Activated CD4-positive, alpha-beta T cell treated with anti-CD3 and anti-CD28 coated beads for 24 hours (primary cell): ENCODE measurements around the gene RAI1.

ENCODE experiments used
- DNase-seq, 2 donors: peaks; one replicate each; pipeline ENCODE4 v3.0.0-alpha.2; 2020; ENCODE audit warnings: low read depth in 2 of 2

The RAI1 gene

DNA sequence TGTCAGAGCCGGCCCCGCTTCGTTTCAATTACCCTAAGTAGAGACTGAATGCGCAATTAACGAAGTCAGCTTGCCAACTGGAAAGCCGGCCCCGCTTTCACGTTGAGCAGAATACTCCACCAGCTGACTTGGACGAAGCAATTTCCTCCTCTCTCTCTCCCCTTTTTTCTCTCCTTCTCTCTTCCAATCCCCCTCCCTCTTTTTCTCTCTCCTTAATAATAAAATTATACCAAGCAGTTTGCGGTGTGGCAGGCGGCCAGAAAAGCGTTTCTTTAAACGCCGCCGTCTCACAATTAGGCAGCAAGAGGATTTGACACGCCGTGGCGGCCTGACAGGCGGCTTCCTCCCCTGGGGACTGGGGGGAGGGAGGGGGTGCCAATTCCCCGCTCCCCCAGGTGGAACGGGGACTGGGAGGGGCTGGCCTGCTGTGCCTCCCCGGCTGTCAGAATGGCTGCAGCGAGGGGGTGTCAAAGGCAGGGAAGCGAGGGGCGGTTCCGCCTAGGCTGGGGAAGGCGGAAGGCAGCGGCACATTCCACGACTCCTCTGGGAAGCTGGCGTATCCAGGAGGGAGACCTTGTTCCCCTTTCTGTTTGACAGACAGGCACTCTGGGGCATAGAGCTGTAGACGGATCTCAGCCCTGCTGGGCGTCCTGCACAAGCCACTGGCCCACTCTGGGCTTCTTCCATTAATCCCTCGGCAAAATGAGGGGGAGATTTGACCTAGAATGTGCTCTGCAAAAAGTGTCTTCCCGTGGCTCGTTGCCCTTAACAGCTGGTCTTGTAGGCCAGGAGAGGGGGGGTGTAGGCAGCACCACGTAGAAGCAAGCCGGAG is 102.8 kb downstream of the RAI1 start:
- no peak for DNase-seq

DNA sequence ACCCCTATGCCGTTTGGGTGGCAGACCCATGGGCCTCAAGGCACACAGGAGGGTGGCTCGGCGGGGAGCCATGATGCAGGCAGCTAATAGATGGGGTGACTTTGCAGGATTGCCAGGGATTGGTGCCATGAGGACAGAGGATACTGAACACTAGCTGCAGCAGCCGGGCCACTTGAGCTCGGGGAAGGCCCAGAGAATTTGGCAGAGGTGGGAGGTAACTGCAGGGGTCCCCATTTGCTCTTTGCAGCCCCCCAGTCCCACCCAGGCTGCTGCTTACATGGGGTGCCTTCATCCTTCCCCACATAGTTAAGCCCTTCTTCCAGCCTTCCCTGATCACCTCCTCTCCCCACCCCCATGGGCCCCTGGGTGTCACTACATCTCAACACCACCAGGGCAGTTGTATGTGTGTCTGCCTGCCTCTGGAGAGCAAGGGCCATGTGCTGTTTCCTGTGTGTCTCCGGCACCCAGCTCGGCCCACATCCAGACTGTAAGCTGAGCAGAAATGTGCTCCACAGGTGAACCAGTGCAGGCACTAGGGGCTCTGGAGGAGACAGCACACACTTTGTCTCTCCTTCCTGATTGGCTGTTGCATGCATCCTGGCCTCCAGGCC is 103.5 kb downstream of the RAI1 start:
- DNase-seq = no peak

DNA sequence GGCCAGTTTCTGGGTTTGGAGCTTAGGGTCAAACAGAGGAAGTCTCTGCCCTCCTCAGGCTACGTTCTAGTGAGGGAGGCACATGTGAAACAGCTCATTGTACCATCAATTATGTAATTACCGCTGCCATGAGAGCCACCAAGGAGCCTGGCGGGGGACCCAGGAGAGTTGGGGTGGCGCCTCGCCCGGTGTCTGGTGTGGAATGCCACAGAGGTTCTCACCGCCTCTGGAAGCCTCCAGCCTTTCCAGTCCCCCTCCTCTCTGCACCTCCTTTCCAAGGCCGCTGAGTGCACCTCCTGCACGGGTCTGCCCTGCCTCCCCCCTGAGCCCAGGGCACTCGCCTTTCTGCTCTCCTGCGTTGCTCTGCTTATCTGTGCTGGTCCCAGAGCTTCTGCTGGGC is 104.1 kb downstream of the RAI1 start:
- DNase-seq = no peak

DNA sequence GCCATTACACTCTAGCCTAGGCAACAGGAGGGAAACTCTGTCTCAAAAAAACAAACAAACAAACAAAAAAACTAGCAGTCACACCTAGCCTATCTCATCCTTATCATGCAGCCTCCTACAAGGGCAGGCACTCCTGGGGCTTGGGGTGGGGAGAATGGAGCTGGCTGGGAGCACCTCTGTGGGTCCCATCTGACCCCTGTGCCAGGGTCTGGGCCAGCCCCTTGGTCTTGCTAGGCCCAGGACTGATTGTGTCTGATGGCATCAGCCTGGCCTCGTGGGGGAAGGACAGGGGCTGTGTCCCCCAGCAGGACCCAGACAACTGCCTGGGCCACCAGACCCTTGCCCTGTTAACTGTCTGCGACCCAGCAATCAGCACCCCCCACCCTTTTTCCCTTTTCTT is 105.7 kb downstream of the RAI1 start:
- no peak for DNase-seq

DNA sequence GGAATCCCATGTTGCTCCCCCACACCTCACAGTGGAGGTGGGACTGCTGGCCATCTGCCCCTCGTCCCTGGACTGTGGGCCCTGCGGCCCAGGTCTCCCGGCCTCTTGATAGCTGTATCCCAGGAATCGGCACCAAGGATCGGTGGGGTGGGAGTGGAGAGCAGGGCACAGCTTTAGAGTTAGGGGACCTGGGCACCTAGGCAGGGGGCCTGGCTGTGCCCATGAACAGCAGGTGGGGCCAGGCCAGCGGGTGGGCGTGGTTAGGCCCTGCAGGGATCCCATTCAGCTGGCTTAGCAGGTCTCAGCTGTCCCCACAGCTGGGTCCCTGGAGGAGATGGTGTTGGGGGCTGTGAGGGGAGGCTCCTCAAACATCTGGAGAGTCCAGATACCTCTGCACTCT is 106.3 kb downstream of the RAI1 start:
- no peak for DNase-seq

DNA sequence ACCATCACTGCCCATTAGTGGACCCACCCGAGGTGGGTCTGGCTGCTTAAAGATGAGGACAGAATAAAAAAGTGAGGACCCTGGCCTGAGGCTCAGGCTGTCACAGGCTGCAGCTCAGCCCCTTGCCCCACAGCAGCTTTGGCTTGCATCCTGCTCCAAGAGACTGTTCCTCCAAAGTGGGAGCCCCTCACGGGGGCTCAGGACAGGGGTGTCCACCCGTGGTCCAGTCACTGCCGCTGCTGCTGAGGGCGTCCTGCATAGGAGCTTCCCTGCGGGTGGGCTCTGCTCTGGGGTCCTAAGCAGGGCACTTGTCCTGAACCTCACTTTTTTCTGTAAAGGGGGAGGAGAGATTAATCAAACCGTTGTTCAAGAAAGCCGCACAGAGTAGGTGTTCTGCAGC is 107.7 kb downstream of the RAI1 start:
- DNase-seq = no peak

DNA sequence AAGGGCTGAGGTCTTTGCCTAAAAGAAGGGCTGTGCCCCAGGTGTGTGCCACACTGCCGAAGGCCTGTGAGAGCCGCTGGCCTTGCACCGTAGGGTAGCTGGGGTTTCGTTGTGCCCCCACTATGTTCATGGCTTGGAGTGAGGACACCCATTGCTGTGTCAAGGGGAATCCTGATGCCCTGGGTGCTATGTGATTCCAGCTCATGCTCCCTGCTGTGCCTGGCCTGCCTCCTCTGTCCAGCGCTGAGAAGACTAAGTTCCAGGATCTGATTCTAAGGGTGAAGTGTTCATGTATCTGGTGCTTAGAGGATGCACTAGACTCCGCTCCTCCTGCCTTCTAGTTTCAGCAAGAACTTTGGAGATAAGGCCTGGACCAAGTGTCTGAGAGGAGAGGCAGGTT is 108.2 kb downstream of the RAI1 start:
- no peak for DNase-seq

DNA sequence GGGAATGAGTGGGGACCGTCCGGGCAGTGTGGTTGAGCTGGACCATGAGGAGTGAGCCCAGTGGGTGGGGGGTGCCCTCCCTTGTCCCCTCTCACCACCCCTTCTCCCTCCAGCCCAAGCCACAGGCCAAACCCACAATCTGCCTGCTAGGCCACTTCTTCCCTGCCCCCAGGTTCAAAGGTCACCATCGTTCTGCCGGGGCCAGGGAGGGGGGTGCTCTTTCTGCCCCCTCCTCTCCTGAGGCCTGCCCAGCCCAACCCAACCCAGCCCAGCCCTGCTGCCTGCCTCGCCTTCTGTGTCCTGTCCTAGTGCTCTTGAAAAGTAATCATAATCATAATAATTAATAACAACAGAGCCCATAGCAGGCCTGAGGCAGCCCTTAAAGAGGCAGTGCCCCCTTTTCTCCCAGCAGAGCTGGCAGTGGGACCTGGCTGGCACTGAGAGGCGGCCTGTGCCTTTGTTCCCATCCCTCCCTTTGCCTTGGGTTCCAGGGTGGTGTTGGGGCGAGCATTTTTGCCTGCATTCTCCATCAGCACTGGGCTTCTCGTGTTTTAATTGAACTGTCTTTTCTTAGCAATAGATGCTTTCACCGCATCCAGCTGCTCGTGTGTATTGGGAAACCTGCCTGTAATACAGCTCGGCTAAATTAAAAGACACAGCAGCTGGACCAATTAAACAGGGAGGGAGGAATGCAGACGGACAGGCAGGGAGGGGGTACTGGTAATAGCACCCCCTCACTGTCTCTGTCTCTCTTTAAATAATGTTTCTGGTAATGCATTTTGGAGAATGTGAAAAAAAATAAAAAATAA is 108.8 kb downstream of the RAI1 start:
- DNase-seq = no peak

DNA sequence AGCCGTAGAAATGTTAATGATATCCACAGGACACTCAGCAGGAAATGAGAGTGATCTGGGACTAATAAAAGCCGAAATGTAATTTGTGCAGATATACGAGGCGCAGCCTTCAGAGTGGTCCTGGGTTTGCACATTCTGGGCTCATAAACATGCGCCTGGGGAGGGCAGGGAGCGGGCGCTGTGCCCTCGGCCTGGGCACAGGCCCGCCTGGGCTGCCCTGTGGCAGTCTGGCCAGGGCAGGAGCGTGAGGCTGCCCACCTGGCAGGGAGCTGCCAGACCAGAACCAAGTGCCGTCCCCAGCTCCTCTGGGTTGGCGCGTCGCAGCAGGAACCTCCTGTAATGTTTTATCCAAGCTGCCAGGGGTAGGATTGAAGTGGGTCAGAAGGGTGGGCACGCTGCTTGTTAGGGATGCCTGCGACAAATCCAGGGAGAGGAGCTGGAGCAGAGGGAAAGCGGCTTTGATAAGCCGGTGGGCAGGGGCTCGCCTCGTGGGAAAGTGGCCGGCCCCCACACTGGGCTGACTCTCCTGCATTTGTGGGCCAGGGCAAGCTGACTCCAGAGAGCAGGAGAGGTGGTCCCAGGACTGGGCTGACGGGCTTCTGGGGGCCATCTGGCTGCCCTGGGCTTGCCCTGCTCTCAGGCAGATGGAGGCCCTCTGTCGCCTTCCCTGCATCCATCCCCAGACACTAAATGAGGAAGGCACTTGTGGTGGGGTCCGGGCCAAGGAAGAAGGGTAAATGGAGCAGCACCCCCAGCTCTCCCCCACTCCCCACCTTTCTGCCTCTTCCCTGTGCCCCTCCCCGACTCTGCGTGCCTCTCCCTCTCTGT is 109.6 kb downstream of the RAI1 start:
- no peak for DNase-seq

DNA sequence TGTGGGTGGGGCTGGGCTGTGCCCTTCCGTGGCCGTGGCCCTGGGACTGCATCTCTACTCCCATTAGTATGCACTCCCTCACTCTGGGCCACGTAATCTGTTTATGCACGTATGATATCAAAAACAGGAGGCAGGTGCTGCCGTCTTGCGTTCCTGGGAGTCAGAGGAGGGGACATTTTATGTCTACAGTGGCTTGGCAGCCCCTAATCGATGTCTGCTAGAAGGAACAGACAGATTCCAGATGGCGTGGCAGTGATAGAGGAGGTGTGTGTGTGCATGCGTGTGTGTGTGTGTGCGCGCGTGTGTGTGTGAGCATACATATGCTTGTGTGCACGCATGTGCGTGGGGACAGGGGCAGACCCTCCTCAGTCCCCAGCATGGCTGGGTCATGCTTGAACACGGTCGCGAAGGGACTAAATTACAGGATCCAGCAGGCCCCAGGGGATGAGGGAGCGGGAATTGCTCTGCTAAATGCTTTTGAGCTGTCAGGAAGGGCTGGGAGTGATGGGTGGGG is 110.8 kb downstream of the RAI1 start:
- no peak for DNase-seq

DNA sequence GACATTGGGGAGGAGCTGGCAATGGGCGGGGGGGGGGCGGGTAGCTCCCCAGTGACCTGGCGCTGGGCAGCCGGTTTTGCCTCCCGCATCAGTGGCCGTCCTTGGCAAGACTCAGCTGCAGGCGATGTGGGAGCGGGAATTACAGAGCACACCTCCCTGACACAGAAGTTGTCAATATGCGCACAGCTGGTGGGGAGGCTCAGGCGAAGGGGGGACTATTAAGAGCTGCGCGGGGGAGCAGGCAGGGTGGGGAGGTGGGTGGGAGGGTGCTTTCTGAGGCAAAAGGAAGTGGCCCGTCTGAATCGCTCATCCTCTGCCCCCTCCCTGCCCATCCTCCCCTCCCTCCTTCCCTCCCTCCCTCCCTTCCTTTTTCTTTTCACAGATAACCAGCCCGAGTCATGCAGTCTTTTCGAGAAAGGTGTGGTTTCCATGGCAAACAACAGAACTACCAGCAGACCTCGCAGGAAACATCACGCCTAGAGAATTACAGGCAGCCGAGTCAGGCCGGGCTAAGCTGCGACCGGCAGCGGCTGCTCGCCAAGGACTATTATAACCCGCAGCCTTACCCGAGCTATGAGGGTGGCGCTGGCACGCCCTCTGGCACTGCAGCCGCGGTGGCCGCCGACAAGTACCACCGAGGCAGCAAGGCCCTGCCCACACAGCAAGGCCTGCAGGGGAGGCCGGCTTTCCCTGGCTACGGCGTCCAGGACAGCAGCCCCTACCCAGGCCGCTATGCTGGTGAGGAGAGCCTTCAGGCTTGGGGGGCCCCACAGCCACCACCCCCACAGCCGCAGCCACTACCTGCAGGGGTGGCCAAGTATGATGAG is 111.5 kb downstream of the RAI1 start:
- DNase-seq = no peak

DNA sequence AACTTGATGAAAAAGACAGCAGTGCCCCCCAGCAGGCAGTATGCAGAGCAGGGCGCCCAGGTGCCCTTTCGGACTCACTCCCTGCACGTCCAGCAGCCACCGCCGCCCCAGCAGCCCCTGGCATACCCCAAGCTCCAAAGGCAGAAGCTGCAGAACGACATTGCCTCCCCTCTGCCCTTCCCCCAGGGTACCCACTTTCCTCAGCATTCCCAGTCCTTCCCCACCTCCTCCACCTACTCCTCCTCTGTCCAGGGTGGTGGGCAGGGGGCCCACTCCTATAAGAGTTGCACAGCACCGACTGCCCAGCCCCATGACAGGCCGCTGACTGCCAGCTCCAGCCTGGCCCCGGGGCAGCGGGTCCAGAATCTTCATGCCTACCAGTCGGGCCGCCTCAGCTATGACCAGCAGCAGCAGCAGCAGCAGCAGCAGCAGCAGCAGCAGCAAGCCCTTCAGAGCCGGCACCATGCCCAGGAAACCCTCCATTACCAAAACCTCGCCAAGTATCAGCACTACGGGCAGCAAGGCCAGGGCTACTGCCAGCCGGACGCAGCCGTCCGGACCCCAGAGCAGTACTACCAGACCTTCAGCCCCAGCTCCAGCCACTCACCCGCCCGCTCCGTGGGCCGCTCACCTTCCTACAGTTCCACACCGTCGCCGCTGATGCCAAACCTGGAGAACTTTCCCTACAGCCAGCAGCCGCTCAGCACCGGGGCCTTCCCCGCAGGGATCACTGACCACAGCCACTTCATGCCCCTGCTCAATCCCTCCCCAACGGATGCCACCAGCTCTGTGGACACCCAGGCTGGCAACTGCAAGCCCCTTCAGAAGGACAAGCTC is 112.3 kb downstream of the RAI1 start:
- DNase-seq = no peak

DNA sequence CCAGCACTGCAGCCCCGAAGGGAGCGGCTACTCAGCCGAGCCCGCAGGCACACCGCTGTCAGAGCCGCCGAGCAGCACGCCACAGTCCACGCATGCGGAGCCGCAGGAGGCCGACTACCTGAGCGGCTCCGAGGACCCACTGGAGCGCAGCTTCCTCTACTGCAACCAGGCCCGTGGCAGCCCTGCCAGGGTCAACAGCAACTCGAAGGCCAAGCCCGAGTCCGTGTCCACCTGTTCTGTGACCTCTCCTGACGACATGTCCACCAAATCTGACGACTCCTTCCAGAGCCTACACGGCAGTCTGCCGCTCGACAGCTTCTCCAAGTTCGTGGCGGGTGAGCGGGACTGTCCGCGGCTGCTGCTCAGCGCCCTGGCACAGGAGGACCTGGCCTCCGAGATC is 113.1 kb downstream of the RAI1 start:
- DNase-seq = no peak

DNA sequence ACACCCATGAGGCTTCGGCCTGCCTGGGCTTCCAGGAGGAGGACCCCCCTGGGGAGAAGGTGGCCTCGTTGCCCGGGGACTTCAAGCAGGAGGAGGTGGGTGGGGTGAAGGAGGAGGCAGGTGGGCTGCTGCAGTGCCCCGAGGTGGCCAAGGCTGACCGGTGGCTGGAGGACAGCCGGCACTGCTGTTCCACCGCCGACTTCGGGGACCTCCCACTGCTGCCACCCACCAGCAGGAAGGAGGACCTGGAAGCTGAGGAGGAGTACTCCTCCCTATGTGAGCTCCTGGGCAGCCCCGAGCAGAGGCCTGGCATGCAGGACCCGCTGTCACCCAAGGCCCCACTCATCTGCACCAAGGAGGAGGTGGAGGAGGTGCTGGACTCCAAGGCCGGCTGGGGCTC is 114.0 kb downstream of the RAI1 start:
- no peak for DNase-seq

DNA sequence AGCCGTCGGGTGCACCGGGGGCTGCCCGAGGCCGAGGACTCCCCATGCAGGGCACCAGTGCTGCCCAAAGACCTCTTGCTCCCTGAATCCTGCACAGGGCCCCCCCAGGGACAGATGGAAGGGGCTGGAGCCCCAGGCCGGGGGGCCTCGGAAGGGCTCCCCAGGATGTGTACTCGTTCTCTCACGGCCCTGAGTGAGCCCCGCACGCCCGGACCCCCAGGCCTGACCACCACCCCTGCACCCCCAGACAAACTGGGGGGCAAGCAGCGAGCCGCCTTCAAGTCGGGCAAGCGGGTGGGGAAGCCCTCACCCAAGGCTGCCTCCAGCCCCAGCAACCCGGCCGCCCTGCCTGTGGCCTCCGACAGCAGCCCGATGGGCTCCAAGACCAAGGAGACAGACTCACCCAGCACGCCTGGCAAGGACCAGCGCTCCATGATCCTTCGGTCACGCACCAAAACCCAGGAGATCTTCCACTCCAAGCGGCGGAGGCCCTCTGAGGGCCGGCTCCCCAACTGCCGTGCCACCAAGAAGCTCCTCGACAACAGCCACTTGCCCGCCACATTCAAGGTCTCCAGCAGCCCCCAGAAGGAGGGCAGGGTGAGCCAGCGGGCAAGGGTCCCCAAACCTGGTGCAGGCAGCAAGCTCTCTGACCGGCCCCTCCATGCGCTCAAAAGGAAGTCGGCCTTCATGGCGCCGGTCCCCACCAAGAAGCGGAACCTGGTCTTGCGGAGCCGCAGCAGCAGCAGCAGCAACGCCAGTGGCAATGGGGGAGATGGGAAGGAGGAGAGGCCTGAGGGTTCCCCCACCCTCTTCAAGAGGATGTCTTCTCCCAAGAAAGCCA is 114.9 kb downstream of the RAI1 start:
- DNase-seq = no peak

DNA sequence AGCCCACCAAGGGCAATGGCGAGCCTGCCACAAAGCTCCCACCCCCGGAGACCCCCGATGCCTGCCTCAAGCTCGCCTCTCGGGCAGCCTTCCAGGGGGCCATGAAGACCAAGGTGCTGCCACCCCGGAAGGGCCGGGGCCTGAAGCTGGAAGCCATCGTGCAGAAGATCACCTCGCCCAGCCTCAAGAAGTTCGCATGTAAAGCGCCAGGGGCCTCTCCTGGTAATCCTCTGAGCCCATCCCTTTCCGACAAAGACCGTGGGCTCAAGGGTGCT is 115.5 kb downstream of the RAI1 start:
- DNase-seq = no peak

DNA sequence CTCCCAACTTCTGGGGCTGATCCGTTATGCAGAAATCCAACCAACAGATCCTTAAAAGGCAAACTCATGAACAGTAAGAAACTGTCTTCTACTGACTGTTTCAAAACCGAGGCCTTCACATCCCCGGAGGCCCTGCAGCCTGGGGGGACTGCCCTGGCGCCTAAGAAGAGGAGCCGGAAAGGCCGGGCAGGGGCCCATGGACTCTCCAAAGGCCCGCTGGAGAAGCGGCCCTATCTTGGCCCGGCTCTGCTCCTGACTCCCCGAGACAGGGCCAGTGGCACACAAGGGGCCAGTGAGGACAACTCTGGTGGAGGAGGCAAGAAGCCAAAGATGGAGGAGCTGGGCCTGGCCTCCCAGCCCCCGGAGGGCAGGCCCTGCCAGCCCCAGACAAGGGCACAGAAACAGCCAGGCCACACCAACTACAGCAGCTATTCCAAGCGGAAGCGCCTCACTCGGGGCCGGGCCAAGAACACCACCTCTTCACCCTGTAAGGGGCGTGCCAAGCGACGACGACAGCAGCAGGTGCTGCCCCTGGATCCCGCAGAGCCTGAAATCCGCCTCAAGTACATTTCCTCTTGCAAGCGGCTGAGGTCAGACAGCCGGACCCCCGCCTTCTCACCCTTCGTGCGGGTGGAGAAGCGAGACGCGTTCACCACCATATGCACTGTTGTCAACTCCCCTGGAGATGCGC is 116.0 kb downstream of the RAI1 start:
- no peak for DNase-seq

DNA sequence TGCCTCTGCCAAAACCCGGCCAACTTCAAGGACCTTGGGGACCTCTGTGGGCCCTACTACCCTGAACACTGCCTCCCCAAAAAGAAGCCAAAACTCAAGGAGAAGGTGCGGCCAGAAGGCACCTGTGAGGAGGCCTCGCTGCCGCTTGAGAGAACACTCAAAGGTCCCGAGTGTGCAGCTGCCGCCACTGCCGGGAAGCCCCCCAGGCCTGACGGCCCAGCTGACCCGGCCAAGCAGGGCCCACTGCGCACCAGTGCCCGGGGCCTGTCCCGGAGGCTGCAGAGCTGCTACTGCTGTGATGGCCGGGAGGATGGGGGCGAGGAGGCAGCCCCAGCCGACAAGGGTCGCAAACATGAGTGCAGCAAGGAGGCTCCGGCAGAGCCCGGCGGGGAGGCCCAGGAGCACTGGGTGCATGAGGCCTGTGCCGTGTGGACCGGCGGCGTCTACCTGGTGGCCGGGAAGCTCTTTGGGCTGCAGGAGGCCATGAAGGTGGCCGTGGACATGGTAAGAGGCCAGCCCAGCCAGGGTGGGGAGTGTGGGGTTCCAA is 116.8 kb downstream of the RAI1 start:
- no peak for DNase-seq
